H1 (cell line): ENCODE data around the gene TPD52L1. TPM values are rescaled to one million over a fixed set of nuclear protein-coding genes. Genes with fewer than 3 reads are reported as not detected.

Experiments
- CTCF ChIA-PET: fragments of 300-600 bp; sonication (Branson Sonifier 250); formaldehyde crosslinking; loops from one replicate; lab custom pipeline; 2021; ENCODE audit not compliant: partially characterized antibody; lab: Charles Lee
- POLR2A ChIA-PET: fragments of 300-600 bp; sonication (Branson Sonifier 250); formaldehyde crosslinking; loops from one replicate; lab custom pipeline; 2021; ENCODE audit warnings: inconsistent platforms; ENCODE audit not compliant: partially characterized antibody; lab: Charles Lee
- DNase-seq, 2 experiments: peaks; one replicate each; pipeline versions ENCODE4 v3.0.0 to v3.0.0-alpha.2; 2010 to 2022; ENCODE audit warnings: low spot score in 2 of 2, low read depth in 1 of 2, mixed read lengths in 1 of 2
- FAIRE-seq: peaks from 2 replicates; lab custom pipeline; 2011; peaks lifted over from hg19 to GRCh38; lab: Jason Lieb, UNC
- H2AFZ ChIP-seq: 2 replicates; pipeline ENCODE4 v1.8.1; 2012; ENCODE audit warnings: low read length, inconsistent platforms
- H2AK5ac ChIP-seq: 2 replicates; pipeline ENCODE4 v1.6.1; 2013; ENCODE audit warnings: low read depth, low read length
- H2BK120ac ChIP-seq: replicated peaks from 2 replicates; pipeline ENCODE3; 2013; ENCODE audit warnings: low read depth, low read length, inconsistent platforms
- H2BK12ac ChIP-seq: 2 replicates; pipeline ENCODE4 v1.6.1; 2013; ENCODE audit warnings: low read depth, low read length
- H2BK15ac ChIP-seq: 2 replicates; pipeline ENCODE4 v1.6.1; 2013; ENCODE audit warnings: low read length
- H2BK20ac ChIP-seq: 2 replicates; pipeline ENCODE4 v1.6.1; 2013; ENCODE audit warnings: low read length
- H2BK5ac ChIP-seq: 2 replicates; pipeline ENCODE4 v1.6.1; 2013; ENCODE audit warnings: low read depth, low read length
- H3K14ac ChIP-seq: 2 replicates; pipeline ENCODE4 v1.6.1; 2013; ENCODE audit warnings: inconsistent platforms; ENCODE audit not compliant: insufficient read length
- H3K18ac ChIP-seq: 2 replicates; pipeline ENCODE4 v1.6.1; 2013; ENCODE audit warnings: low read length; ENCODE audit errors: extremely low read depth
- H3K23ac ChIP-seq: 2 replicates; pipeline ENCODE4 v1.6.1; 2013; ENCODE audit warnings: inconsistent platforms; ENCODE audit not compliant: insufficient read length
- H3K23me2 ChIP-seq: 2 replicates; pipeline ENCODE4 v1.6.1; 2013; ENCODE audit warnings: low read depth, low read length
- H3K27ac ChIP-seq: 2 replicates; pipeline ENCODE4 v1.6.1; 2011; ENCODE audit warnings: low read depth, low read length, inconsistent platforms
- H3K27me3 ChIP-seq, 4 experiments: replicated peaks in 1 of 4; 1 replicate in 1 of 4; 2 replicates in 3 of 4; pipeline versions ENCODE4 v1.6.1 to v1.8.1; 2011 to 2013; ENCODE audit warnings: low read length in 3 of 4, mild to moderate bottlenecking in 3 of 4, inconsistent platforms in 2 of 4, mixed read lengths in 2 of 4, moderate library complexity in 1 of 4; ENCODE audit not compliant: control insufficient read depth in 3 of 4, insufficient read depth in 3 of 4; ENCODE audit errors: extremely low read depth in 1 of 4
- H3K36me3 ChIP-seq, 4 experiments: 2 replicates each; pipeline versions ENCODE4 v1.6.1 to v1.8.1; 2011 to 2013; ENCODE audit warnings: mild to moderate bottlenecking in 4 of 4, low read length in 3 of 4, moderate library complexity in 2 of 4, control low read depth in 1 of 4, inconsistent platforms in 1 of 4; ENCODE audit not compliant: insufficient read depth in 4 of 4, control insufficient read depth in 2 of 4
- H3K4ac ChIP-seq: replicated peaks from 2 replicates; pipeline ENCODE3; 2013; ENCODE audit warnings: low read length, low read depth, mixed read lengths, inconsistent platforms; ENCODE audit not compliant: insufficient read length
- H3K4me1 ChIP-seq, 4 experiments: replicated peaks in 1 of 4; 1 replicate in 1 of 4; 2 replicates in 3 of 4; pipeline versions ENCODE4 v1.6.1 to v1.8.1; 2011 to 2013; ENCODE audit warnings: low read length in 3 of 4, inconsistent platforms in 2 of 4, mixed read lengths in 1 of 4; ENCODE audit not compliant: insufficient read depth in 4 of 4, control insufficient read depth in 3 of 4
- H3K4me2 ChIP-seq, 2 experiments: 2 replicates each; pipeline versions ENCODE4 v1.6.1 to v1.8.1; 2011 to 2013; ENCODE audit warnings: low read depth in 2 of 2, low read length in 2 of 2, control low read depth in 1 of 2, inconsistent platforms in 1 of 2, mild to moderate bottlenecking in 1 of 2; ENCODE audit not compliant: insufficient read depth in 1 of 2
- H3K4me3 ChIP-seq, 4 experiments: fragments of 200-600, 300-600 bp in 1 of 4; sonication (generic), shearing (Covaris generic), sonication (Bioruptor Twin) in 1 of 4; 2 replicates each; pipeline versions ENCODE4 v1.5.1 to v1.8.1; 2011 to 2016; ENCODE audit warnings: low read length in 4 of 4, low read depth in 3 of 4, control low read depth in 2 of 4, inconsistent platforms in 2 of 4, mild to moderate bottlenecking in 2 of 4, mixed read lengths in 1 of 4, moderate library complexity in 1 of 4; ENCODE audit not compliant: insufficient read depth in 2 of 4; ENCODE audit errors: extremely low read depth in 1 of 4
- H3K56ac ChIP-seq: replicated peaks from 2 replicates; pipeline ENCODE3; 2013; ENCODE audit warnings: low read depth, mild to moderate bottlenecking, mixed read lengths, low read length, inconsistent platforms; ENCODE audit not compliant: insufficient read length
- H3K79me1 ChIP-seq: 2 replicates; pipeline ENCODE4 v1.6.1; 2013; ENCODE audit warnings: low read depth, low read length, control low read depth
- H3K79me2 ChIP-seq, 2 experiments: 2 replicates each; pipeline versions ENCODE4 v1.6.1 to v1.8.1; 2012 to 2013; ENCODE audit warnings: low read length in 2 of 2, mild to moderate bottlenecking in 2 of 2, inconsistent platforms in 1 of 2; ENCODE audit not compliant: insufficient read depth in 2 of 2, control insufficient read depth in 1 of 2
- H3K9ac ChIP-seq, 4 experiments: replicated peaks in 1 of 4; 1 replicate in 1 of 4; 2 replicates in 3 of 4; pipeline versions ENCODE4 v1.6.1 to v1.8.1; 2011 to 2013; ENCODE audit warnings: low read depth in 3 of 4, low read length in 3 of 4, control low read depth in 2 of 4, mild to moderate bottlenecking in 2 of 4, moderate library complexity in 2 of 4, inconsistent platforms in 1 of 4; ENCODE audit errors: extremely low read depth in 1 of 4
- H3K9me3 ChIP-seq, 2 experiments: 2 replicates each; pipeline versions ENCODE4 v1.6.1 to v1.8.1; 2012 to 2013; ENCODE audit warnings: mild to moderate bottlenecking in 2 of 2, moderate library complexity in 2 of 2, control low read depth in 1 of 2, inconsistent platforms in 1 of 2, low read depth in 1 of 2, low read length in 1 of 2, mixed read lengths in 1 of 2; ENCODE audit not compliant: insufficient read depth in 2 of 2
- H4K20me1 ChIP-seq, 2 experiments: replicated peaks in 1 of 2; 2 replicates each; pipeline versions ENCODE3 to v1.8.1; 2011 to 2013; ENCODE audit warnings: inconsistent platforms in 2 of 2, low read length in 2 of 2, mild to moderate bottlenecking in 1 of 2; ENCODE audit not compliant: insufficient read depth in 2 of 2, control insufficient read depth in 1 of 2
- H4K5ac ChIP-seq: 2 replicates; pipeline ENCODE4 v1.6.1; 2013; ENCODE audit warnings: low read length, low read depth, mixed read lengths, inconsistent platforms; ENCODE audit not compliant: insufficient read length
- H4K8ac ChIP-seq: 2 replicates; pipeline ENCODE4 v1.8.0; 2013; ENCODE audit warnings: mild to moderate bottlenecking, moderate library complexity, low read length, inconsistent platforms; ENCODE audit not compliant: insufficient read depth; ENCODE audit errors: extremely low read depth
- H4K91ac ChIP-seq: replicated peaks from 2 replicates; pipeline ENCODE3; 2013; ENCODE audit warnings: low read length, mixed read lengths, inconsistent platforms; ENCODE audit not compliant: insufficient read length
- KDM4A ChIP-seq: IDR thresholded peaks from one replicate; pipeline ENCODE4 v1.7.1; 2012; ENCODE audit warnings: low read depth, mild to moderate bottlenecking, moderate library complexity, low read length, inconsistent platforms; ENCODE audit not compliant: severe bottlenecking
- POU5F1 ChIP-seq: IDR thresholded peaks from 2 replicates; pipeline ENCODE4 v1.6.1; 2011; ENCODE audit warnings: low read depth, mild to moderate bottlenecking, low read length, moderate library complexity
- SAP30 ChIP-seq: fragments of 300-600 bp; sonication (generic); IDR thresholded peaks from 2 replicates; pipeline ENCODE4 v1.7.1; 2012; ENCODE audit warnings: low read length, moderate library complexity, mild to moderate bottlenecking, inconsistent platforms; ENCODE audit not compliant: insufficient read depth, insufficient replicate concordance
- SIN3A ChIP-seq, 2 experiments: IDR thresholded peaks in 1 of 2; conservative IDR thresholded peaks in 1 of 2; 2 replicates each; pipeline ENCODE4 v1.6.1; 2011 to 2012; ENCODE audit warnings: low read length in 2 of 2, improper control_type of control experiment in 1 of 2, low read depth in 1 of 2, mild to moderate bottlenecking in 1 of 2
- WGBS, 2 experiments: shearing (Covaris generic) in 1 of 2; methylation state at CpG; one replicate each; pipeline versions ENCODE4 v1.1.6 to v1.1.7; 2013 to 2015; ENCODE audit warnings: low lambda C conversion rate in 2 of 2, mixed read lengths in 2 of 2, inconsistent platforms in 1 of 2, low coverage in 1 of 2, missing lambda C conversion rate in 1 of 2; ENCODE audit not compliant: insufficient replicate concordance in 2 of 2, insufficient coverage in 1 of 2, insufficient read length in 1 of 2; ENCODE audit errors: extremely low coverage in 1 of 2, missing lambda C conversion rate in 1 of 2; 5-methylcytosine and 5-hydroxymethylcytosine counted together
- polyA plus RNA-seq, 7 experiments: library from polyadenylated mRNA; depleted of rRNA in 3 of 7; stranded (reverse) in 5 of 7; unstranded in 2 of 7; fragments of >200 nt in 5 of 7; fragments of 200-250 nt in 2 of 7; gene quantifications; 1 replicate in 5 of 7; 2 replicates in 1 of 7; 4 replicates in 1 of 7; pipeline versions ENCODE4 v1.2.1 to v1.2.3, GENCODE V29; 2011 to 2013; ENCODE audit warnings: missing spikeins in 2 of 7, mixed read lengths in 2 of 7
- total RNA-seq: library from RNA; stranded (reverse); fragmentation: NEBNext Ultra II Directional; extraction: Animal tissue kit (Norgen Biotek cat#: 25700); gene quantifications from 2 replicates; pipeline ENCODE4 v1.2.1, GENCODE V29; 2021
- TF ChIP-seq, protein P1 (sequence below), 3 experiments: IDR thresholded peaks; 1 replicate in 2 of 3; 2 replicates in 1 of 3; pipeline versions ENCODE4 v1.5.1 to v1.6.1; 2011; ENCODE audit warnings: low read length in 3 of 3, mild to moderate bottlenecking in 3 of 3, inconsistent platforms in 2 of 3, low read depth in 1 of 3, moderate library complexity in 1 of 3; ENCODE audit not compliant: insufficient read depth in 1 of 3; ENCODE audit errors: control extremely low read depth in 1 of 3

The TPD52L1 gene
- total and polyA plus RNA-seq, 2 of the 8 experiments (the other 6 are each of a cell fraction or from before 2014, with no cell fraction given), result 7.4 to 14.2 TPM

GRCh38 chr6:125195526-125195925 is 42.0 kb downstream of the TPD52L1 start:
- TF ChIP-seq SAP30 (no peak), KDM4A (no peak), POU5F1 (no peak), SIN3A (conservative IDR thresholded peaks at IDR 0.05 in 1 of 2, IDR thresholded peaks at IDR 0.05 in 1 of 2; ENCODE audit: low read depth in 1 of 2, low read length in 2 of 2) (no peak)
- TF ChIP-seq, protein P1, sequence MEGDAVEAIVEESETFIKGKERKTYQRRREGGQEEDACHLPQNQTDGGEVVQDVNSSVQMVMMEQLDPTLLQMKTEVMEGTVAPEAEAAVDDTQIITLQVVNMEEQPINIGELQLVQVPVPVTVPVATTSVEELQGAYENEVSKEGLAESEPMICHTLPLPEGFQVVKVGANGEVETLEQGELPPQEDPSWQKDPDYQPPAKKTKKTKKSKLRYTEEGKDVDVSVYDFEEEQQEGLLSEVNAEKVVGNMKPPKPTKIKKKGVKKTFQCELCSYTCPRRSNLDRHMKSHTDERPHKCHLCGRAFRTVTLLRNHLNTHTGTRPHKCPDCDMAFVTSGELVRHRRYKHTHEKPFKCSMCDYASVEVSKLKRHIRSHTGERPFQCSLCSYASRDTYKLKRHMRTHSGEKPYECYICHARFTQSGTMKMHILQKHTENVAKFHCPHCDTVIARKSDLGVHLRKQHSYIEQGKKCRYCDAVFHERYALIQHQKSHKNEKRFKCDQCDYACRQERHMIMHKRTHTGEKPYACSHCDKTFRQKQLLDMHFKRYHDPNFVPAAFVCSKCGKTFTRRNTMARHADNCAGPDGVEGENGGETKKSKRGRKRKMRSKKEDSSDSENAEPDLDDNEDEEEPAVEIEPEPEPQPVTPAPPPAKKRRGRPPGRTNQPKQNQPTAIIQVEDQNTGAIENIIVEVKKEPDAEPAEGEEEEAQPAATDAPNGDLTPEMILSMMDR (IDR thresholded peaks at IDR 0.05; ENCODE audit: control extremely low read depth in 1 of 3, insufficient read depth in 1 of 3, low read depth in 1 of 3, low read length in 3 of 3), result no peak
- Histone ChIP-seq H3K9me3 (no peaks in the 10 kb centered on the region), H3K56ac (no peak overlapping the region), H3K4ac (no peak overlapping the region), H2AK5ac (no peak overlapping the region), H2BK20ac (no peak overlapping the region), H3K9ac (no peak overlapping the region), H3K14ac (no peak overlapping the region), H2BK15ac (no peak overlapping the region), H3K79me2 (no peaks in the 10 kb centered on the region), H3K4me2 (no peak overlapping the region), H3K27me3 (no peaks in the 10 kb centered on the region), H4K8ac (no peak overlapping the region), H2AFZ (no peak overlapping the region), H3K4me3 (no peak overlapping the region), H4K91ac (no peak overlapping the region), H2BK12ac (no peak overlapping the region), H3K27ac (no peak overlapping the region), H2BK5ac (no peak overlapping the region), H3K23me2 (no peaks in the 10 kb centered on the region), H3K79me1 (no peaks in the 10 kb centered on the region), H4K5ac (no peak overlapping the region), H4K20me1 (no peaks in the 10 kb centered on the region), H3K23ac (no peak overlapping the region), H3K4me1 (peaks cover 0 to 11% (median 8%) of the 10 kb centered on the region in 4 experiments; a peak in 4 of 7 replicates), H3K36me3 (no peaks in the 10 kb centered on the region), H3K18ac (no peak overlapping the region), H2BK120ac (no peak overlapping the region)
- FAIRE-seq (no peak), DNase-seq (no peak)
- ChIA-PET CTCF (interaction anchor here (0.8 to 1.1 kb wide), 2 partner anchors 12 to 106 kb away, joined by 3 to 4 read pairs; partner anchors contain the start of gene HDDC2), POLR2A (interaction anchor here (0.9 kb wide), 1 partner anchor 1083 kb away, joined by 3 read pairs; no protein-coding TSS in a partner anchor)
- 99% methylated on average over 3 of the region's 3 CpGs; no CpG with 5 or more reads in 1 of the 2 experiments for WGBS, 2 experiments
